HG03064 (cell line): Measurements from ENCODE around the gene FGF16.
"Not testable (repeated sequence)": the region's sequence is repeated elsewhere in the genome, so short reads cannot be mapped to it uniquely, and the experiment has no call there.

Experiments
- ATAC-seq: cut with Tn5 transposase; IDR thresholded peaks from one replicate; pipeline ENCODE4 v1.9.1; 2021; ENCODE audit warnings: low read depth; ENCODE audit not compliant: unreplicated experiment

Gene FGF16

GRCh38 chrX:77446908-77447652 is at the start of gene FGF16:
Gene FGF16, plus strand, starts transcription at chrX:77447389. Its CDS starts 286 bp downstream, at chrX:77447675.
- ATAC-seq, result no peak

GRCh38 chrX:77398330-77398954 is 48.7 kb upstream of the FGF16 start:
- ATAC-seq, result no peak

GRCh38 chrX:77404419-77404818 is 42.8 kb upstream of the FGF16 start:
- ATAC-seq, result no peak

GRCh38 chrX:77407821-77408220 is 39.4 kb upstream of the FGF16 start:
- ATAC-seq, result not testable (repeated sequence)

GRCh38 chrX:77412631-77413030 is 34.6 kb upstream of the FGF16 start:
- no peak for ATAC-seq

GRCh38 chrX:77415161-77415560 is 32.0 kb upstream of the FGF16 start:
- no peak for ATAC-seq

GRCh38 chrX:77415882-77416281 is 31.3 kb upstream of the FGF16 start:
- ATAC-seq, result no peak

- ATAC-seq, result no peak
Measured at GRCh38 chrX:77422891-77423648, 24.1 kb upstream of the FGF16 start.

GRCh38 chrX:77426811-77427210 is 20.4 kb upstream of the FGF16 start:
- no peak for ATAC-seq

GRCh38 chrX:77427611-77428010 is 19.6 kb upstream of the FGF16 start:
- no peak for ATAC-seq

- no peak for ATAC-seq
Measured at GRCh38 chrX:77428551-77428950, 18.6 kb upstream of the FGF16 start.

- ATAC-seq, result no peak
Measured at GRCh38 chrX:77431227-77431626, 16.0 kb upstream of the FGF16 start.

- ATAC-seq, result no peak
Measured at GRCh38 chrX:77433001-77433400, 14.2 kb upstream of the FGF16 start.

GRCh38 chrX:77434962-77435361 is 12.2 kb upstream of the FGF16 start:
- ATAC-seq, result no peak

- no peak for ATAC-seq
Measured at GRCh38 chrX:77436271-77436670, 10.9 kb upstream of the FGF16 start.

GRCh38 chrX:77436682-77437081 is 10.5 kb upstream of the FGF16 start:
- ATAC-seq, result no peak

- no peak for ATAC-seq
Measured at GRCh38 chrX:77440330-77440729, 6.9 kb upstream of the FGF16 start.

GRCh38 chrX:77441033-77441432 is 6.2 kb upstream of the FGF16 start:
- no peak for ATAC-seq

GRCh38 chrX:77441479-77441878 is 5.7 kb upstream of the FGF16 start:
- no peak for ATAC-seq

- ATAC-seq, result no peak
Measured at GRCh38 chrX:77442728-77443127, 4.5 kb upstream of the FGF16 start.

- ATAC-seq, result no peak
Measured at GRCh38 chrX:77444075-77444474, 3.1 kb upstream of the FGF16 start.

- no peak for ATAC-seq
Measured at GRCh38 chrX:77444545-77444944, 2.6 kb upstream of the FGF16 start.
